HEK293 (cell line): ENCODE measurements around the gene PKDREJ.
A peak's percentile ranks its signal among the peaks of the same experiment; 100 is the strongest.

Source experiments
- BCL11B ChIP-seq: fragments of 450-650 bp; formaldehyde crosslinking; IDR thresholded peaks from 2 replicates; pipeline ENCODE4 v1.5.1; 2016; ENCODE audit warnings: low read depth, missing biosample characterization, missing genetic modification characterization
- KLF9 ChIP-seq: fragments of 450-650 bp; formaldehyde crosslinking; IDR thresholded peaks from 2 replicates; pipeline ENCODE4 v1.5.1; 2016; ENCODE audit warnings: missing biosample characterization, missing genetic modification characterization, low read depth
- MYNN ChIP-seq: fragments of 450-650 bp; formaldehyde crosslinking; IDR thresholded peaks from 2 replicates; pipeline ENCODE4 v1.5.1; 2016; ENCODE audit warnings: missing biosample characterization, missing genetic modification characterization, borderline replicate concordance
- OVOL3 ChIP-seq: fragments of 450-650 bp; formaldehyde crosslinking; IDR thresholded peaks from 2 replicates; pipeline ENCODE4 v1.5.1; 2016; ENCODE audit warnings: missing biosample characterization, missing genetic modification characterization
- PBX3 ChIP-seq: sonication (generic); formaldehyde crosslinking; IDR thresholded peaks from 2 replicates; pipeline ENCODE4 v1.8.1; 2022; ENCODE audit warnings: mild to moderate bottlenecking, moderate library complexity, missing genetic modification reagents
- REPIN1 ChIP-seq: fragments of 450-650 bp; formaldehyde crosslinking; IDR thresholded peaks from 2 replicates; pipeline ENCODE4 v1.5.1; 2017; ENCODE audit warnings: missing biosample characterization, missing genetic modification characterization, low read depth
- SCRT1 ChIP-seq: fragments of 450-650 bp; formaldehyde crosslinking; IDR thresholded peaks from 2 replicates; pipeline ENCODE4 v1.5.1; 2016; ENCODE audit warnings: missing biosample characterization, missing genetic modification characterization, borderline replicate concordance
- SCRT2 ChIP-seq: fragments of 450-650 bp; formaldehyde crosslinking; IDR thresholded peaks from 2 replicates; pipeline ENCODE4 v1.5.1; 2016; ENCODE audit warnings: missing biosample characterization, missing genetic modification characterization
- ZEB2 ChIP-seq: fragments of 450-650 bp; formaldehyde crosslinking; IDR thresholded peaks from 2 replicates; pipeline ENCODE4 v1.5.1; 2016; ENCODE audit warnings: missing biosample characterization, missing genetic modification characterization
- ZNF140 ChIP-seq: fragments of 450-650 bp; formaldehyde crosslinking; IDR thresholded peaks from 2 replicates; pipeline ENCODE4 v1.5.1; 2016; ENCODE audit warnings: missing biosample characterization, missing genetic modification characterization
- ZNF174 ChIP-seq: fragments of 450-650 bp; formaldehyde crosslinking; IDR thresholded peaks from 2 replicates; pipeline ENCODE4 v1.5.0; 2017; ENCODE audit warnings: missing biosample characterization, mild to moderate bottlenecking, missing genetic modification characterization
- ZNF184 ChIP-seq: fragments of 450-650 bp; IDR thresholded peaks from 2 replicates; pipeline ENCODE4 v1.5.1; 2018; ENCODE audit warnings: missing biosample characterization, mild to moderate bottlenecking, missing genetic modification characterization
- ZNF239 ChIP-seq: fragments of 450-650 bp; formaldehyde crosslinking; IDR thresholded peaks from 2 replicates; pipeline ENCODE4 v1.5.1; 2016; ENCODE audit warnings: missing biosample characterization, missing genetic modification characterization
- ZNF302 ChIP-seq: fragments of 450-650 bp; formaldehyde crosslinking; IDR thresholded peaks from 2 replicates; pipeline ENCODE4 v1.5.1; 2016; ENCODE audit warnings: missing biosample characterization, missing genetic modification characterization, low read depth
- ZNF324 ChIP-seq: fragments of 450-650 bp; formaldehyde crosslinking; IDR thresholded peaks from 2 replicates; pipeline ENCODE4 v1.5.1; 2016; ENCODE audit warnings: missing biosample characterization, missing genetic modification characterization
- ZNF394 ChIP-seq: fragments of 450-650 bp; formaldehyde crosslinking; IDR thresholded peaks from 2 replicates; pipeline ENCODE4 v1.5.1; 2016; ENCODE audit warnings: missing biosample characterization, missing genetic modification characterization, mild to moderate bottlenecking, moderate library complexity, borderline replicate concordance
- ZNF585B ChIP-seq: fragments of 450-650 bp; formaldehyde crosslinking; IDR thresholded peaks from 2 replicates; pipeline ENCODE4 v1.5.1; 2016; ENCODE audit warnings: missing biosample characterization, missing genetic modification characterization
- ZNF610 ChIP-seq: fragments of 450-650 bp; formaldehyde crosslinking; IDR thresholded peaks from 2 replicates; pipeline ENCODE4 v1.5.1; 2016; ENCODE audit warnings: missing biosample characterization, missing genetic modification characterization, borderline replicate concordance
- ZNF623 ChIP-seq: fragments of 450-650 bp; formaldehyde crosslinking; IDR thresholded peaks from 2 replicates; pipeline ENCODE4 v1.5.1; 2016; ENCODE audit warnings: missing biosample characterization, missing genetic modification characterization
- ZNF692 ChIP-seq: fragments of 450-650 bp; formaldehyde crosslinking; IDR thresholded peaks from 2 replicates; pipeline ENCODE4 v1.5.1; 2016; ENCODE audit warnings: missing biosample characterization, missing genetic modification characterization
- ZNF701 ChIP-seq: fragments of 450-650 bp; formaldehyde crosslinking; IDR thresholded peaks from 2 replicates; pipeline ENCODE4 v1.5.1; 2016; ENCODE audit warnings: missing biosample characterization, missing genetic modification characterization
- ZNF768 ChIP-seq: fragments of 450-650 bp; formaldehyde crosslinking; IDR thresholded peaks from 2 replicates; pipeline ENCODE4 v1.5.1; 2018; ENCODE audit warnings: missing biosample characterization, mild to moderate bottlenecking, missing genetic modification characterization
- ZNF830 ChIP-seq: fragments of 450-650 bp; IDR thresholded peaks from 2 replicates; pipeline ENCODE4 v1.5.0; 2018; ENCODE audit warnings: missing biosample characterization, missing genetic modification characterization, low read depth, mild to moderate bottlenecking, moderate library complexity
- TF ChIP-seq, protein P1 (sequence below): fragments of 450-650 bp; formaldehyde crosslinking; IDR thresholded peaks from 2 replicates; pipeline ENCODE4 v1.5.1; 2016; ENCODE audit warnings: missing biosample characterization, missing genetic modification characterization
- TF ChIP-seq, protein P2 (sequence below): fragments of 450-650 bp; formaldehyde crosslinking; IDR thresholded peaks from 2 replicates; pipeline ENCODE4; 2016; ENCODE audit warnings: missing biosample characterization, missing genetic modification characterization
- TF ChIP-seq, protein P3 (sequence below): fragments of 450-650 bp; formaldehyde crosslinking; IDR thresholded peaks from 2 replicates; pipeline ENCODE4 v1.5.1; 2016; ENCODE audit warnings: missing biosample characterization, missing genetic modification characterization, low read depth
- TF ChIP-seq, protein P4 (sequence below): fragments of 450-650 bp; formaldehyde crosslinking; IDR thresholded peaks from 2 replicates; pipeline ENCODE4 v1.5.1; 2016; ENCODE audit warnings: missing biosample characterization, missing genetic modification characterization

PKDREJ gene

GRCh38 chr22:46250035-46250782 lies 12.9 kb downstream of the PKDREJ start, which contains the start of gene CDPF1 (continued):
- TF ChIP-seq, protein P1, sequence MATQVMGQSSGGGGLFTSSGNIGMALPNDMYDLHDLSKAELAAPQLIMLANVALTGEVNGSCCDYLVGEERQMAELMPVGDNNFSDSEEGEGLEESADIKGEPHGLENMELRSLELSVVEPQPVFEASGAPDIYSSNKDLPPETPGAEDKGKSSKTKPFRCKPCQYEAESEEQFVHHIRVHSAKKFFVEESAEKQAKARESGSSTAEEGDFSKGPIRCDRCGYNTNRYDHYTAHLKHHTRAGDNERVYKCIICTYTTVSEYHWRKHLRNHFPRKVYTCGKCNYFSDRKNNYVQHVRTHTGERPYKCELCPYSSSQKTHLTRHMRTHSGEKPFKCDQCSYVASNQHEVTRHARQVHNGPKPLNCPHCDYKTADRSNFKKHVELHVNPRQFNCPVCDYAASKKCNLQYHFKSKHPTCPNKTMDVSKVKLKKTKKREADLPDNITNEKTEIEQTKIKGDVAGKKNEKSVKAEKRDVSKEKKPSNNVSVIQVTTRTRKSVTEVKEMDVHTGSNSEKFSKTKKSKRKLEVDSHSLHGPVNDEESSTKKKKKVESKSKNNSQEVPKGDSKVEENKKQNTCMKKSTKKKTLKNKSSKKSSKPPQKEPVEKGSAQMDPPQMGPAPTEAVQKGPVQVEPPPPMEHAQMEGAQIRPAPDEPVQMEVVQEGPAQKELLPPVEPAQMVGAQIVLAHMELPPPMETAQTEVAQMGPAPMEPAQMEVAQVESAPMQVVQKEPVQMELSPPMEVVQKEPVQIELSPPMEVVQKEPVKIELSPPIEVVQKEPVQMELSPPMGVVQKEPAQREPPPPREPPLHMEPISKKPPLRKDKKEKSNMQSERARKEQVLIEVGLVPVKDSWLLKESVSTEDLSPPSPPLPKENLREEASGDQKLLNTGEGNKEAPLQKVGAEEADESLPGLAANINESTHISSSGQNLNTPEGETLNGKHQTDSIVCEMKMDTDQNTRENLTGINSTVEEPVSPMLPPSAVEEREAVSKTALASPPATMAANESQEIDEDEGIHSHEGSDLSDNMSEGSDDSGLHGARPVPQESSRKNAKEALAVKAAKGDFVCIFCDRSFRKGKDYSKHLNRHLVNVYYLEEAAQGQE (tag by site-specific recombination): no peak
- TF ChIP-seq ZNF830 (tag by site-specific recombination): no peak
- no peak for TF ChIP-seq REPIN1 (tag by site-specific recombination)
- TF ChIP-seq ZNF768 (tag by site-specific recombination): no peak
- TF ChIP-seq, protein P2, sequence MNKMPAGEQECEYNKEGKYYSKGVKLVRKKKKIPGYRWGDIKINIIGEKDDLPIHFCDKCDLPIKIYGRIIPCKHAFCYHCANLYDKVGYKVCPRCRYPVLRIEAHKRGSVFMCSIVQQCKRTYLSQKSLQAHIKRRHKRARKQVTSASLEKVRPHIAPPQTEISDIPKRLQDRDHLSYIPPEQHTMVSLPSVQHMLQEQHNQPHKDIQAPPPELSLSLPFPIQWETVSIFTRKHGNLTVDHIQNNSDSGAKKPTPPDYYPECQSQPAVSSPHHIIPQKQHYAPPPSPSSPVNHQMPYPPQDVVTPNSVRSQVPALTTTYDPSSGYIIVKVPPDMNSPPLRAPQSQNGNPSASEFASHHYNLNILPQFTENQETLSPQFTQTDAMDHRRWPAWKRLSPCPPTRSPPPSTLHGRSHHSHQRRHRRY (tag by site-specific recombination): no peak
- no peak for TF ChIP-seq ZNF585B
- peak; percentile 76; the same call in 1 of the 2 replicates for TF ChIP-seq ZNF610 (tag by site-specific recombination)
- peak; percentile 34; the same call in 1 of the 2 replicates for TF ChIP-seq ZNF394 (tag by site-specific recombination)
- no peak for TF ChIP-seq SCRT1 (tag by site-specific recombination)
- TF ChIP-seq MYNN: no peak
- no peak for TF ChIP-seq ZNF239 (tag by site-specific recombination)
- TF ChIP-seq ZNF174 (tag by site-specific recombination): no peak
- TF ChIP-seq KLF9 (tag by site-specific recombination): peak; percentile 60; the same call in 1 of the 2 replicates
- no peak for TF ChIP-seq ZNF184 (tag by site-specific recombination)
- TF ChIP-seq ZEB2: peak; percentile 34; the same call in 1 of the 2 replicates
- TF ChIP-seq ZNF701: no peak
- no peak for TF ChIP-seq ZNF302 (tag by site-specific recombination)
- peak; percentile 92 for TF ChIP-seq PBX3 (CRISPR knock-in tag)
- no peak for TF ChIP-seq ZNF140 (tag by site-specific recombination)
- no peak for TF ChIP-seq SCRT2
- TF ChIP-seq, protein P3, sequence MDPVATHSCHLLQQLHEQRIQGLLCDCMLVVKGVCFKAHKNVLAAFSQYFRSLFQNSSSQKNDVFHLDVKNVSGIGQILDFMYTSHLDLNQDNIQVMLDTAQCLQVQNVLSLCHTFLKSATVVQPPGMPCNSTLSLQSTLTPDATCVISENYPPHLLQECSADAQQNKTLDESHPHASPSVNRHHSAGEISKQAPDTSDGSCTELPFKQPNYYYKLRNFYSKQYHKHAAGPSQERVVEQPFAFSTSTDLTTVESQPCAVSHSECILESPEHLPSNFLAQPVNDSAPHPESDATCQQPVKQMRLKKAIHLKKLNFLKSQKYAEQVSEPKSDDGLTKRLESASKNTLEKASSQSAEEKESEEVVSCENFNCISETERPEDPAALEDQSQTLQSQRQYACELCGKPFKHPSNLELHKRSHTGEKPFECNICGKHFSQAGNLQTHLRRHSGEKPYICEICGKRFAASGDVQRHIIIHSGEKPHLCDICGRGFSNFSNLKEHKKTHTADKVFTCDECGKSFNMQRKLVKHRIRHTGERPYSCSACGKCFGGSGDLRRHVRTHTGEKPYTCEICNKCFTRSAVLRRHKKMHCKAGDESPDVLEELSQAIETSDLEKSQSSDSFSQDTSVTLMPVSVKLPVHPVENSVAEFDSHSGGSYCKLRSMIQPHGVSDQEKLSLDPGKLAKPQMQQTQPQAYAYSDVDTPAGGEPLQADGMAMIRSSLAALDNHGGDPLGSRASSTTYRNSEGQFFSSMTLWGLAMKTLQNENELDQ (tag by site-specific recombination): no peak
- TF ChIP-seq ZNF324 (tag by site-specific recombination): no peak
- TF ChIP-seq, protein P4, sequence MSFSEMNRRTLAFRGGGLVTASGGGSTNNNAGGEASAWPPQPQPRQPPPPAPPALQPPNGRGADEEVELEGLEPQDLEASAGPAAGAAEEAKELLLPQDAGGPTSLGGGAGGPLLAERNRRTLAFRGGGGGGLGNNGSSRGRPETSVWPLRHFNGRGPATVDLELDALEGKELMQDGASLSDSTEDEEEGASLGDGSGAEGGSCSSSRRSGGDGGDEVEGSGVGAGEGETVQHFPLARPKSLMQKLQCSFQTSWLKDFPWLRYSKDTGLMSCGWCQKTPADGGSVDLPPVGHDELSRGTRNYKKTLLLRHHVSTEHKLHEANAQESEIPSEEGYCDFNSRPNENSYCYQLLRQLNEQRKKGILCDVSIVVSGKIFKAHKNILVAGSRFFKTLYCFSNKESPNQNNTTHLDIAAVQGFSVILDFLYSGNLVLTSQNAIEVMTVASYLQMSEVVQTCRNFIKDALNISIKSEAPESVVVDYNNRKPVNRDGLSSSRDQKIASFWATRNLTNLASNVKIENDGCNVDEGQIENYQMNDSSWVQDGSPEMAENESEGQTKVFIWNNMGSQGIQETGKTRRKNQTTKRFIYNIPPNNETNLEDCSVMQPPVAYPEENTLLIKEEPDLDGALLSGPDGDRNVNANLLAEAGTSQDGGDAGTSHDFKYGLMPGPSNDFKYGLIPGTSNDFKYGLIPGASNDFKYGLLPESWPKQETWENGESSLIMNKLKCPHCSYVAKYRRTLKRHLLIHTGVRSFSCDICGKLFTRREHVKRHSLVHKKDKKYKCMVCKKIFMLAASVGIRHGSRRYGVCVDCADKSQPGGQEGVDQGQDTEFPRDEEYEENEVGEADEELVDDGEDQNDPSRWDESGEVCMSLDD (tag by site-specific recombination): peak; percentile 88
- TF ChIP-seq OVOL3 (tag by site-specific recombination): no peak
- TF ChIP-seq BCL11B (tag by site-specific recombination): no peak
- TF ChIP-seq ZNF692 (tag by site-specific recombination): peak; percentile 86; the same call in 1 of the 2 replicates
- TF ChIP-seq ZNF623 (tag by site-specific recombination): no peak
